ENCODE measurements around the gene GALNT10. TPM values are rescaled to one million over a fixed set of nuclear protein-coding genes. Genes with fewer than 3 reads are reported as not detected.
"Not testable (repeated sequence)": the region's sequence is repeated elsewhere in the genome, so short reads cannot be mapped to it uniquely, and the experiment has no call there.

Gene GALNT10
- polyA plus RNA-seq = 12.9 TPM
- long read RNA-seq, donor 1, full-length matches to known transcripts = 2 of 2 reads
- long read RNA-seq, donor 1, partial matches to known transcripts = 0 of 2 reads
- long read RNA-seq, donor 1, other reads (novel, unspliced or antisense) = 0 of 2 reads
- long read RNA-seq, donor 2, full-length matches to known transcripts = 1 of 1 reads
- long read RNA-seq, donor 2, partial matches to known transcripts = 0 of 1 reads
- long read RNA-seq, donor 2, other reads (novel, unspliced or antisense) = 0 of 1 reads
- long read RNA-seq, donor 3, full-length matches to known transcripts = 3 of 3 reads
- long read RNA-seq, donor 3, partial matches to known transcripts = 0 of 3 reads
- long read RNA-seq, donor 3, other reads (novel, unspliced or antisense) = 0 of 3 reads
- long read RNA-seq, donor 4 = 0 reads
- long read RNA-seq, donor 5, full-length matches to known transcripts = 2 of 2 reads
- long read RNA-seq, donor 5, partial matches to known transcripts = 0 of 2 reads
- long read RNA-seq, donor 5, other reads (novel, unspliced or antisense) = 0 of 2 reads
- long read RNA-seq, donor 6, full-length matches to known transcripts = 3 of 3 reads
- long read RNA-seq, donor 6, partial matches to known transcripts = 0 of 3 reads
- long read RNA-seq, donor 6, other reads (novel, unspliced or antisense) = 0 of 3 reads
- long read RNA-seq, donor 7 = 0 reads
- long read RNA-seq, donor 8, full-length matches to known transcripts = 1 of 1 reads
- long read RNA-seq, donor 8, partial matches to known transcripts = 0 of 1 reads
- long read RNA-seq, donor 8, other reads (novel, unspliced or antisense) = 0 of 1 reads
- long read RNA-seq, donor 9, full-length matches to known transcripts = 2 of 2 reads
- long read RNA-seq, donor 9, partial matches to known transcripts = 0 of 2 reads
- long read RNA-seq, donor 9, other reads (novel, unspliced or antisense) = 0 of 2 reads
- long read RNA-seq, donor 10, full-length matches to known transcripts = 3 of 3 reads
- long read RNA-seq, donor 10, partial matches to known transcripts = 0 of 3 reads
- long read RNA-seq, donor 10, other reads (novel, unspliced or antisense) = 0 of 3 reads
- long read RNA-seq, donor 11, full-length matches to known transcripts = 2 of 2 reads
- long read RNA-seq, donor 11, partial matches to known transcripts = 0 of 2 reads
- long read RNA-seq, donor 11, other reads (novel, unspliced or antisense) = 0 of 2 reads

GRCh38 chr5:154190595-154191304 is at the start of gene GALNT10:
Gene GALNT10 (plus strand): TSS chr5:154190733. CDS start chr5:154190867, 134 bp downstream.
- H3K27ac ChIP-seq (ENCODE audit: low read length) = peak within 1 kb of the TSS; percentile 28
- peak within 1 kb of the TSS; percentile 93 for H3K4me3 ChIP-seq (ENCODE audit: low read length)
- WGBS (ENCODE audit: insufficient coverage, low lambda C conversion rate) = 23% methylated on average over 5 of the region's 84 CpGs
- peak; percentile 49 to 81 for DNase-seq
- H3K27me3 ChIP-seq (ENCODE audit: control insufficient read depth, insufficient read depth, low read length) = peaks cover 11% of the 10 kb centered on the region
- H3K9me3 ChIP-seq (ENCODE audit: control insufficient read depth, low read depth, low read length) = no peaks in the 10 kb centered on the region
- H3K4me1 ChIP-seq (ENCODE audit: control insufficient read depth, insufficient read depth, low read length) = peaks cover 11% of the 10 kb centered on the region
- no peaks in the 10 kb centered on the region for H3K36me3 ChIP-seq (ENCODE audit: control insufficient read depth, insufficient read depth, low read length)

- no CpG with 5 or more reads among the region's 1 CpG for WGBS (ENCODE audit: insufficient coverage, low lambda C conversion rate)
- Histone ChIP-seq H3K9me3 (ENCODE audit: control insufficient read depth, low read depth, low read length) (no peaks in the 10 kb centered on the region), H3K27me3 (ENCODE audit: control insufficient read depth, insufficient read depth, low read length) (no peaks in the 10 kb centered on the region), H3K4me3 (ENCODE audit: low read length) (no peak overlapping the region), H3K4me1 (ENCODE audit: control insufficient read depth, insufficient read depth, low read length) (no peaks in the 10 kb centered on the region), H3K27ac (ENCODE audit: low read length) (no peak overlapping the region), H3K36me3 (ENCODE audit: control insufficient read depth, insufficient read depth, low read length) (no peaks in the 10 kb centered on the region)
- DNase-seq = no peak
These were observed 48.8 kb upstream of the GALNT10 start for GRCh38 chr5:154141745-154142221.

GRCh38 chr5:154143211-154143641 is 47.3 kb upstream of the GALNT10 start:
- Histone ChIP-seq H3K4me3 (ENCODE audit: low read length) (no peak overlapping the region), H3K36me3 (ENCODE audit: control insufficient read depth, insufficient read depth, low read length) (no peaks in the 10 kb centered on the region), H3K27me3 (ENCODE audit: control insufficient read depth, insufficient read depth, low read length) (no peaks in the 10 kb centered on the region), H3K4me1 (ENCODE audit: control insufficient read depth, insufficient read depth, low read length) (no peaks in the 10 kb centered on the region), H3K9me3 (ENCODE audit: control insufficient read depth, low read depth, low read length) (no peaks in the 10 kb centered on the region), H3K27ac (ENCODE audit: low read length) (no peak overlapping the region)
- WGBS (ENCODE audit: insufficient coverage, low lambda C conversion rate) = no CpG with 5 or more reads among the region's 6 CpGs
- no peak for DNase-seq

GRCh38 chr5:154145268-154145667 is 45.3 kb upstream of the GALNT10 start:
- Histone ChIP-seq H3K4me1 (ENCODE audit: control insufficient read depth, insufficient read depth, low read length) (peaks cover under 1% of the 10 kb centered on the region), H3K27me3 (ENCODE audit: control insufficient read depth, insufficient read depth, low read length) (no peaks in the 10 kb centered on the region), H3K4me3 (ENCODE audit: low read length) (no peak overlapping the region), H3K9me3 (ENCODE audit: control insufficient read depth, low read depth, low read length) (no peaks in the 10 kb centered on the region), H3K27ac (ENCODE audit: low read length) (no peak overlapping the region), H3K36me3 (ENCODE audit: control insufficient read depth, insufficient read depth, low read length) (no peaks in the 10 kb centered on the region)
- no CpG with 5 or more reads among the region's 4 CpGs for WGBS (ENCODE audit: insufficient coverage, low lambda C conversion rate)
- DNase-seq = no peak

GRCh38 chr5:154146409-154146808 is 44.1 kb upstream of the GALNT10 start:
- Histone ChIP-seq H3K9me3 (ENCODE audit: control insufficient read depth, low read depth, low read length) (no peaks in the 10 kb centered on the region), H3K4me1 (ENCODE audit: control insufficient read depth, insufficient read depth, low read length) (peaks cover 2% of the 10 kb centered on the region), H3K36me3 (ENCODE audit: control insufficient read depth, insufficient read depth, low read length) (no peaks in the 10 kb centered on the region), H3K4me3 (ENCODE audit: low read length) (no peak overlapping the region), H3K27ac (ENCODE audit: low read length) (no peak overlapping the region), H3K27me3 (ENCODE audit: control insufficient read depth, insufficient read depth, low read length) (no peaks in the 10 kb centered on the region)
- no peak for DNase-seq

GRCh38 chr5:154147666-154148065 is 42.9 kb upstream of the GALNT10 start:
- Histone ChIP-seq H3K4me1 (ENCODE audit: control insufficient read depth, insufficient read depth, low read length) (peaks cover 2% of the 10 kb centered on the region), H3K36me3 (ENCODE audit: control insufficient read depth, insufficient read depth, low read length) (no peaks in the 10 kb centered on the region)
- no CpG with 5 or more reads among the region's 2 CpGs for WGBS (ENCODE audit: insufficient coverage, low lambda C conversion rate)

GRCh38 chr5:154150471-154150870 is 40.1 kb upstream of the GALNT10 start:
- H3K4me1 ChIP-seq (ENCODE audit: control insufficient read depth, insufficient read depth, low read length); H3K4me3 ChIP-seq (ENCODE audit: low read length); H3K27me3 ChIP-seq (ENCODE audit: control insufficient read depth, insufficient read depth, low read length); DNase-seq; H3K27ac ChIP-seq (ENCODE audit: low read length); H3K9me3 ChIP-seq (ENCODE audit: control insufficient read depth, low read depth, low read length); H3K36me3 ChIP-seq (ENCODE audit: control insufficient read depth, insufficient read depth, low read length): not testable (repeated sequence)
- no CpG with 5 or more reads among the region's 2 CpGs for WGBS (ENCODE audit: insufficient coverage, low lambda C conversion rate)

More at GRCh38 chr5:154147666-154148065, 42.9 kb upstream of the GALNT10 start:
- no peaks in the 10 kb centered on the region for H3K9me3 ChIP-seq (ENCODE audit: control insufficient read depth, low read depth, low read length)
- no peak overlapping the region for H3K27ac ChIP-seq (ENCODE audit: low read length)
- H3K27me3 ChIP-seq (ENCODE audit: control insufficient read depth, insufficient read depth, low read length) = no peaks in the 10 kb centered on the region
- DNase-seq = no peak
- no peak overlapping the region for H3K4me3 ChIP-seq (ENCODE audit: low read length)

GRCh38 chr5:154157483-154158378 is 32.8 kb upstream of the GALNT10 start:
- WGBS (ENCODE audit: insufficient coverage, low lambda C conversion rate) = 88% methylated on average over 1 of the region's 6 CpGs
- no peak overlapping the region for H3K4me3 ChIP-seq (ENCODE audit: low read length)
- H3K9me3 ChIP-seq (ENCODE audit: control insufficient read depth, low read depth, low read length) = no peaks in the 10 kb centered on the region
- no peak for DNase-seq
- H3K27me3 ChIP-seq (ENCODE audit: control insufficient read depth, insufficient read depth, low read length) = no peaks in the 10 kb centered on the region
- H3K27ac ChIP-seq (ENCODE audit: low read length) = no peak overlapping the region
- H3K36me3 ChIP-seq (ENCODE audit: control insufficient read depth, insufficient read depth, low read length) = no peaks in the 10 kb centered on the region
- H3K4me1 ChIP-seq (ENCODE audit: control insufficient read depth, insufficient read depth, low read length) = no peaks in the 10 kb centered on the region

- H3K4me1 ChIP-seq (ENCODE audit: control insufficient read depth, insufficient read depth, low read length) = no peaks in the 10 kb centered on the region
- H3K27me3 ChIP-seq (ENCODE audit: control insufficient read depth, insufficient read depth, low read length) = no peaks in the 10 kb centered on the region
- DNase-seq = no peak
- H3K36me3 ChIP-seq (ENCODE audit: control insufficient read depth, insufficient read depth, low read length) = no peaks in the 10 kb centered on the region
- no peaks in the 10 kb centered on the region for H3K9me3 ChIP-seq (ENCODE audit: control insufficient read depth, low read depth, low read length)
- no peak overlapping the region for H3K27ac ChIP-seq (ENCODE audit: low read length)
- no peak overlapping the region for H3K4me3 ChIP-seq (ENCODE audit: low read length)
- no CpG with 5 or more reads among the region's 1 CpG for WGBS (ENCODE audit: insufficient coverage, low lambda C conversion rate)
These were observed 32.2 kb upstream of the GALNT10 start for GRCh38 chr5:154158379-154158737.
